Testis (tissue), 2 donors: ENCODE measurements around the gene SLC66A1.
"Not testable (repeated sequence)": the region's sequence is repeated elsewhere in the genome, so short reads cannot be mapped to it uniquely, and the experiment has no call there.

Experiments used
- POLR2A ChIP-seq: fragments of 450-650 bp; IDR thresholded peaks from one replicate; pipeline ENCODE4 v1.6.1; 2017; ENCODE audit warnings: antibody characterized with exemption, mild to moderate bottlenecking, moderate library complexity
- TF ChIP-seq, protein P1 (sequence below), 3 experiments: fragments of 450-650 bp in 2 of 3; fragments of 200-600 bp in 1 of 3; sonication (generic) in 1 of 3; IDR thresholded peaks; one replicate each; pipeline ENCODE4 v1.5.1; 2016 to 2019; ENCODE audit warnings: antibody characterized with exemption in 3 of 3, mild to moderate bottlenecking in 2 of 3, moderate library complexity in 1 of 3

DNA sequence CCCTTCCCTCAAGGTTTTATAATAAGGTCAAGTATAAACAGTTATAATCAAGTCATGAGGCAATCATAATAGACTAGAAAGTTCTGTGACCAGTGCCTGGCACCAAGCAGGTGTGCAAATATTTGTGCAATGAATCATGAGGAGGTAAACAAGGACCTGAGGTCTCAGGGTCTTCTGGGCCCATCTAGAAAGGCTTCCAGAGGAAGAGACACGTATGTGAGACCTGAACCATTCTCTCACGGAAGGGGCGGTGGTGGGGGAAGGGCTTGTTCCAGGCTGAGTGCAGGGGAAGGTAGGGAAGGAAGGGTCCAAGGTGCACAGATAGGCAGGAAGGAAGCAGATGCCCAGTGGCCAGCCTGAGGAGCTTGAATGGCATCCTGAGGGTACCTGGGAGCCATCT, 26.8 kb upstream of the SLC66A1 start:
- TF ChIP-seq, protein P1, sequence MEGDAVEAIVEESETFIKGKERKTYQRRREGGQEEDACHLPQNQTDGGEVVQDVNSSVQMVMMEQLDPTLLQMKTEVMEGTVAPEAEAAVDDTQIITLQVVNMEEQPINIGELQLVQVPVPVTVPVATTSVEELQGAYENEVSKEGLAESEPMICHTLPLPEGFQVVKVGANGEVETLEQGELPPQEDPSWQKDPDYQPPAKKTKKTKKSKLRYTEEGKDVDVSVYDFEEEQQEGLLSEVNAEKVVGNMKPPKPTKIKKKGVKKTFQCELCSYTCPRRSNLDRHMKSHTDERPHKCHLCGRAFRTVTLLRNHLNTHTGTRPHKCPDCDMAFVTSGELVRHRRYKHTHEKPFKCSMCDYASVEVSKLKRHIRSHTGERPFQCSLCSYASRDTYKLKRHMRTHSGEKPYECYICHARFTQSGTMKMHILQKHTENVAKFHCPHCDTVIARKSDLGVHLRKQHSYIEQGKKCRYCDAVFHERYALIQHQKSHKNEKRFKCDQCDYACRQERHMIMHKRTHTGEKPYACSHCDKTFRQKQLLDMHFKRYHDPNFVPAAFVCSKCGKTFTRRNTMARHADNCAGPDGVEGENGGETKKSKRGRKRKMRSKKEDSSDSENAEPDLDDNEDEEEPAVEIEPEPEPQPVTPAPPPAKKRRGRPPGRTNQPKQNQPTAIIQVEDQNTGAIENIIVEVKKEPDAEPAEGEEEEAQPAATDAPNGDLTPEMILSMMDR (IDR thresholded peaks at IDR 0.05) = not testable (repeated sequence)
- not testable (repeated sequence) for TF ChIP-seq POLR2A
